Testis (tissue), 2 donors: ENCODE measurements around the gene ARID4B.

Experiments used
- POLR2A ChIP-seq: fragments of 450-650 bp; IDR thresholded peaks from one replicate; pipeline ENCODE4 v1.6.1; 2017; ENCODE audit warnings: antibody characterized with exemption, mild to moderate bottlenecking, moderate library complexity
- TF ChIP-seq, protein P1 (sequence below), 3 experiments: fragments of 450-650 bp in 2 of 3; fragments of 200-600 bp in 1 of 3; sonication (generic) in 1 of 3; IDR thresholded peaks; one replicate each; pipeline ENCODE4 v1.5.1; 2016 to 2019; ENCODE audit warnings: antibody characterized with exemption in 3 of 3, mild to moderate bottlenecking in 2 of 3, moderate library complexity in 1 of 3

DNA sequence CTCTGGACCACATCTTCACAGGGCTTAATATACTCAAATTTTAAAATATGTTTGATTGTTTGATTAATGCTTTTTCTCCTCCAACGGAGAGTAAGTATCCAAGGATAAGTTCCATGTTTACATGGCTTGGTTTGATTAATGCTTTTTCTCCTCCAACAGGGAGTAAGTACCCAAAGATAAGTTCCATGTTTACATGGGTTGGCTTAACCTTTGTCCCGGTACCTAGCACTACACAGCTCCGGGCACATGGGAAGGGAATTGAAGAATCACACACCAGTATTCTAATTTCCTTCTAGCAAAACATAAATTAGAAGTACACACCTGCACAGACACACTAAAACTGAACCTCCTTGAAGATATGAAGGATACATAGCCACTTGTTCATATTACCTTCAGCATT is 77.5 kb downstream of the ARID4B start:
- TF ChIP-seq, protein P1, sequence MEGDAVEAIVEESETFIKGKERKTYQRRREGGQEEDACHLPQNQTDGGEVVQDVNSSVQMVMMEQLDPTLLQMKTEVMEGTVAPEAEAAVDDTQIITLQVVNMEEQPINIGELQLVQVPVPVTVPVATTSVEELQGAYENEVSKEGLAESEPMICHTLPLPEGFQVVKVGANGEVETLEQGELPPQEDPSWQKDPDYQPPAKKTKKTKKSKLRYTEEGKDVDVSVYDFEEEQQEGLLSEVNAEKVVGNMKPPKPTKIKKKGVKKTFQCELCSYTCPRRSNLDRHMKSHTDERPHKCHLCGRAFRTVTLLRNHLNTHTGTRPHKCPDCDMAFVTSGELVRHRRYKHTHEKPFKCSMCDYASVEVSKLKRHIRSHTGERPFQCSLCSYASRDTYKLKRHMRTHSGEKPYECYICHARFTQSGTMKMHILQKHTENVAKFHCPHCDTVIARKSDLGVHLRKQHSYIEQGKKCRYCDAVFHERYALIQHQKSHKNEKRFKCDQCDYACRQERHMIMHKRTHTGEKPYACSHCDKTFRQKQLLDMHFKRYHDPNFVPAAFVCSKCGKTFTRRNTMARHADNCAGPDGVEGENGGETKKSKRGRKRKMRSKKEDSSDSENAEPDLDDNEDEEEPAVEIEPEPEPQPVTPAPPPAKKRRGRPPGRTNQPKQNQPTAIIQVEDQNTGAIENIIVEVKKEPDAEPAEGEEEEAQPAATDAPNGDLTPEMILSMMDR (IDR thresholded peaks at IDR 0.05) = no peak
- TF ChIP-seq POLR2A = no peak
